Stimulated activated CD4-positive, alpha-beta T cell treated with anti-CD3 and anti-CD28 coated beads, Interleukin-1b, Interleukin-23, amount 100 ng/mL, for 4 hours (primary cell): Measurements from ENCODE around the gene BTG2.
A peak's percentile ranks its signal among the peaks of the same experiment; 100 is the strongest.
"Not testable (repeated sequence)": the region's sequence is repeated elsewhere in the genome, so short reads cannot be mapped to it uniquely, and the experiment has no call there.

Source experiments
- DNase-seq, 2 donors: peaks; one replicate each; pipeline ENCODE4 v3.0.0-alpha.2; 2020; ENCODE audit warnings: low read depth in 2 of 2

The BTG2 gene

GRCh38 chr1:203291201-203292096 lies 13.9 kb upstream of the BTG2 start:
- DNase-seq, result no peak

GRCh38 chr1:203295796-203296195 lies 9.5 kb upstream of the BTG2 start:
- no peak for DNase-seq

GRCh38 chr1:203296460-203297073 lies 8.8 kb upstream of the BTG2 start:
- no peak for DNase-seq

- no peak for DNase-seq
Observed at GRCh38 chr1:203299169-203299568, 6.2 kb upstream of the BTG2 start.

- not testable (repeated sequence) for DNase-seq
Observed at GRCh38 chr1:203299719-203300429, 5.4 kb upstream of the BTG2 start.

- no peak for DNase-seq
Observed at GRCh38 chr1:203300441-203301330, 4.6 kb upstream of the BTG2 start.

GRCh38 chr1:203301331-203301668 lies 4.0 kb upstream of the BTG2 start:
- no peak for DNase-seq

- DNase-seq, result no peak
Observed at GRCh38 chr1:203302456-203302855, 2.9 kb upstream of the BTG2 start.

GRCh38 chr1:203302894-203303293 lies 2.4 kb upstream of the BTG2 start:
- no peak for DNase-seq

GRCh38 chr1:203304391-203304918 lies 864 bp upstream of the BTG2 start:
- no peak for DNase-seq

- no peak for DNase-seq
Observed at GRCh38 chr1:203305809-203306088, 430 bp downstream of the BTG2 start.

GRCh38 chr1:203306089-203306964 lies 1.0 kb downstream of the BTG2 start:
- no peak for DNase-seq

- DNase-seq, result peak in 1 of 2 donors; percentile 45
Observed at GRCh38 chr1:203306965-203307541, 1.7 kb downstream of the BTG2 start.

GRCh38 chr1:203307641-203308126 lies 2.4 kb downstream of the BTG2 start:
- DNase-seq, result no peak

GRCh38 chr1:203308328-203308922 lies 3.1 kb downstream of the BTG2 start:
- no peak for DNase-seq

GRCh38 chr1:203308923-203309331 lies 3.6 kb downstream of the BTG2 start:
- no peak for DNase-seq

GRCh38 chr1:203311368-203312301 lies 6.3 kb downstream of the BTG2 start:
- no peak for DNase-seq

GRCh38 chr1:203314025-203314759 lies 8.9 kb downstream of the BTG2 start:
- DNase-seq, result not testable (repeated sequence)
